Testis (tissue), 3 donors: ENCODE results near the gene SH3GL2. TPM values are rescaled to one million over a fixed set of nuclear protein-coding genes. Genes with fewer than 3 reads are reported as not detected.

Source experiments
- DNase-seq: peaks from one replicate; pipeline ENCODE4 v3.0.0-alpha.2; 2019
- H3K27ac ChIP-seq, 2 donors: fragments of 200-600 bp; sonication (generic); one replicate each; pipeline ENCODE4 v1.5.1; 2019
- H3K27me3 ChIP-seq: fragments of 200-600 bp; sonication (generic); one replicate; pipeline ENCODE4 v1.5.1; 2019
- H3K36me3 ChIP-seq: fragments of 200-600 bp; sonication (generic); one replicate; pipeline ENCODE4 v1.5.1; 2017; ENCODE audit warnings: low read depth; ENCODE audit errors: missing control alignments
- H3K4me1 ChIP-seq: fragments of 200-600 bp; sonication (generic); one replicate; pipeline ENCODE4 v1.5.1; 2019
- H3K4me3 ChIP-seq, 2 donors: fragments of 200-600 bp; sonication (generic); one replicate each; pipeline ENCODE4 v1.5.1; 2017 to 2019
- H3K9me3 ChIP-seq: fragments of 200-600 bp; sonication (generic); one replicate; pipeline ENCODE4 v1.5.1; 2017
- CTCF ChIP-seq, 3 experiments: fragments of 450-650 bp in 2 of 3; fragments of 200-600 bp in 1 of 3; sonication (generic) in 1 of 3; IDR thresholded peaks; one replicate each; pipeline ENCODE4 v1.5.1; 2016 to 2019; ENCODE audit warnings: antibody characterized with exemption in 3 of 3, mild to moderate bottlenecking in 2 of 3, moderate library complexity in 1 of 3
- POLR2A ChIP-seq: fragments of 450-650 bp; IDR thresholded peaks from one replicate; pipeline ENCODE4 v1.6.1; 2017; ENCODE audit warnings: antibody characterized with exemption, mild to moderate bottlenecking, moderate library complexity
- WGBS, 2 donors: methylation state at CpG; one replicate each; pipeline ENCODE4 v1.1.5; 2018; 5-methylcytosine and 5-hydroxymethylcytosine counted together
- intact Hi-C: fragments of 100-400 bp; cut with DNase I; formaldehyde crosslinking; loops from one replicate; pipeline ENCODE4 v1.15.1; 2023; ENCODE audit warnings: low total_unique reads
- polyA plus RNA-seq: library from polyadenylated mRNA; stranded (reverse); fragments of 350-450 nt; fragmentation: Illumina TruSeq; extraction: RNeasy Lipid Tissue Mini Kit (QIAGEN cat#74804); gene quantifications from one replicate; pipeline ENCODE4 v1.2.3, GENCODE V29; 2014; ENCODE audit warnings: low read depth, low replicate concordance; ENCODE audit not compliant: insufficient read depth
- total RNA-seq, 2 donors: library from RNA; depleted of rRNA; stranded (reverse); fragments of >200 nt; gene quantifications; one replicate each; pipeline ENCODE4 v1.2.3, GENCODE V29; 2016

SH3GL2 gene
- total and polyA plus RNA-seq, 3 donors from 2014 or later = 9.6 to 15.2 (median 10.7) TPM

DNA sequence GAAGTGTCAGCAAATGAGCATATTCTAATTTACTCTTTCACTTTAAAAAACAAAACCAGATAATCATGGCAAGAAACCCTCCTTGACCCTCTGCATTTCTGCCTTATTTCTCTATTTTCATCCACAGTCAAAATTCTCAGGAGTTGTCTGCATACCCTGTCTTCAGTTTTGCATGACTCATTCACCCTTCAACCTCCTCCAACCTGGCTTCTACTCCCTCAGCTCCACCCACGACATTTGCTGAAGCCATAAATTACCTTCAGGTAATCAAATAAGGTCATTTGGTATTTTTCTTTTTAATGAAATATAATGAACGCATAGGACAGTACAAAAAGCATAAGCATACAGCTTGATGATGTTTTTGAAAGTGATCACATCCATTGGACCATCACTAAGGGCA, 27.8 kb upstream of the SH3GL2 start:
- DNase-seq = no peak
- no peaks in the 10 kb centered on the region for H3K9me3 ChIP-seq
- H3K27ac ChIP-seq = no peak overlapping the region
- intact Hi-C loops = no loop called here
- H3K27me3 ChIP-seq = no peaks in the 10 kb centered on the region
- no peaks in the 10 kb centered on the region for H3K4me1 ChIP-seq
- no peaks in the 10 kb centered on the region for H3K36me3 ChIP-seq
- 59 to 71% methylated on average over 2 of the region's 2 CpGs for WGBS, 2 donors
- TF ChIP-seq CTCF (IDR thresholded peaks at IDR 0.05) = no peak
- TF ChIP-seq POLR2A = no peak
- no peak overlapping the region for H3K4me3 ChIP-seq

- Histone ChIP-seq H3K36me3 (no peaks in the 10 kb centered on the region), H3K9me3 (no peaks in the 10 kb centered on the region), H3K4me3 (no peak overlapping the region), H3K4me1 (no peaks in the 10 kb centered on the region), H3K27ac (no peak overlapping the region), H3K27me3 (no peaks in the 10 kb centered on the region)
- no peak for DNase-seq
- TF ChIP-seq POLR2A = no peak
- TF ChIP-seq CTCF (IDR thresholded peaks at IDR 0.05) = no peak
- WGBS, 2 donors = 55 to 58% methylated on average over 4 of the region's 4 CpGs
- intact Hi-C loops = no loop called here
These were observed 23.4 kb upstream of the SH3GL2 start for GRCh38 chr9:17555362-17556054.

DNA sequence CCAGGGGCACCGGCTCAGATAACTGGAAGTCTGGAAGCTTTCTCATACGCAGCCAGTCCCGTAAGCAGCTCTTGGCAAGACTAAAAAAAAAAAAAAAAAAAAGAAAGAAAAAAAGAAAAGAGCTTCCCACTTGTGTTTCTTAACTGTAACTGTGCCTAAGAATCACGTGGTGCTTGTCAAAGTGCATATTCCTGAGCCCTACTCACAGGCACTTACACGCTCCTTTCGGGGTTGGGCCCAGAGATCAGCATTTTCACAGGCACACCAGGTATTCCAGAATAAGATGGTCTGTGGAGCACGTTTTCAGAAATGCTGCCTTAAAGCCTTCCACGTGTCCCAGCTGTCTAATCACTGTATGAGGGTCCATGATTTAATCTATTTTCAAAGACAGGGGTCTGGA, 22.6 kb upstream of the SH3GL2 start:
- no peak overlapping the region for H3K27ac ChIP-seq
- no peaks in the 10 kb centered on the region for H3K27me3 ChIP-seq
- H3K4me3 ChIP-seq = no peak overlapping the region
- TF ChIP-seq POLR2A (no peak), CTCF (IDR thresholded peaks at IDR 0.05) (no peak)
- H3K9me3 ChIP-seq = no peaks in the 10 kb centered on the region
- DNase-seq = no peak
- WGBS, 2 donors = 73 to 79% methylated on average over 8 of the region's 8 CpGs
- no peaks in the 10 kb centered on the region for H3K4me1 ChIP-seq
- intact Hi-C loops = no loop called here
- H3K36me3 ChIP-seq = no peaks in the 10 kb centered on the region

DNA sequence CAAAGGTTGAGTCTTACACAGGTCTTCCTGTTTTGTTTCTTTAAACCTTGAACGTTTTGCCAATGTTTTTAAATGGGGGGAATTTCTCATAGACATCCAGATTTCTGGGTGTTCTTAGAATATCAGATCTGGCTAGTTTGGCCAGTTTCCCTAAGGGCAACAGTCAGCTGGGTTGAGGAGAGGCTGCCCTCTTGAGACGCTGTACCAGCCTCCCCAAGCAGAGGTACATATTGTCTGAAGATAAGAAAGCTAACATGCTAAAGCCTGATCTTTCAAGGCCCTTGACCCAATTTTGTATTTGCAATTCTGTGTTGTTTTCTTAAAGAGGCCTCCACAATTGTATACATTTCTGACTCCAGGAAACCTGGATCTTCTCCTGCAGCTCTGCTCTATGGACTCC, 21.9 kb upstream of the SH3GL2 start:
- no peaks in the 10 kb centered on the region for H3K27me3 ChIP-seq
- H3K9me3 ChIP-seq = no peaks in the 10 kb centered on the region
- no peak overlapping the region for H3K4me3 ChIP-seq
- H3K27ac ChIP-seq = no peak overlapping the region
- 13 to 18% methylated on average over 2 of the region's 2 CpGs for WGBS, 2 donors
- no peak for DNase-seq
- TF ChIP-seq CTCF (IDR thresholded peaks at IDR 0.05) = no peak
- no peak for TF ChIP-seq POLR2A
- intact Hi-C loops = no loop called here
- no peaks in the 10 kb centered on the region for H3K36me3 ChIP-seq
- H3K4me1 ChIP-seq = no peaks in the 10 kb centered on the region

GRCh38 chr9:17571825-17572224, 7.0 kb upstream of the SH3GL2 start:
- no peak overlapping the region for H3K27ac ChIP-seq
- H3K4me1 ChIP-seq = no peaks in the 10 kb centered on the region
- H3K9me3 ChIP-seq = no peaks in the 10 kb centered on the region
- TF ChIP-seq CTCF (IDR thresholded peaks at IDR 0.05) = no peak
- TF ChIP-seq POLR2A = no peak
- H3K27me3 ChIP-seq = no peaks in the 10 kb centered on the region
- 71 to 80% methylated on average over 5 of the region's 5 CpGs for WGBS, 2 donors
- DNase-seq = no peak
- H3K36me3 ChIP-seq = no peaks in the 10 kb centered on the region
- no peak overlapping the region for H3K4me3 ChIP-seq
- intact Hi-C loops = no loop called here
